MM.1S (cell line): ENCODE results near the gene METTL21A.

ENCODE experiments used
- CTCF ChIP-seq: fragments of 300-600 bp; sonication (generic); IDR thresholded peaks from 2 replicates; pipeline ENCODE4 v1.5.1; 2016; ENCODE audit warnings: antibody characterized with exemption, low read length, mixed read lengths
- EZH2 ChIP-seq: fragments of 300-600 bp; sonication (generic); optimal IDR thresholded peaks from 2 replicates; pipeline ENCODE3; 2017; ENCODE audit warnings: low read depth, mild to moderate bottlenecking, antibody characterized with exemption, low read length, mixed read lengths

- no peak for TF ChIP-seq CTCF
- no peak for TF ChIP-seq EZH2
These were observed 36.1 kb downstream of the METTL21A start for GRCh38 chr2:207589143-207589542.
